Lower leg skin (tissue), 3 donors: Measurements from ENCODE around the gene NCKAP5.

ENCODE experiments used
- CTCF ChIP-seq, 3 donors: fragments of 450-650 bp; IDR thresholded peaks; one replicate each; pipeline ENCODE4 v1.5.1; 2016; ENCODE audit warnings: antibody characterized with exemption in 3 of 3, mild to moderate bottlenecking in 3 of 3, moderate library complexity in 2 of 3
- POLR2A ChIP-seq, 2 donors: fragments of 450-650 bp; IDR thresholded peaks; one replicate each; pipeline ENCODE4 v1.6.1; 2016 to 2017; ENCODE audit warnings: antibody characterized with exemption in 2 of 2, mild to moderate bottlenecking in 1 of 2, moderate library complexity in 1 of 2

GRCh38 chr2:133448195-133448594, 120.1 kb downstream of the NCKAP5 start:
- no peak for TF ChIP-seq CTCF (IDR thresholded peaks at IDR 0.05)
- TF ChIP-seq POLR2A (IDR thresholded peaks at IDR 0.05) = no peak
